Measurements from ENCODE around the gene FAM131A. TPM values are rescaled to one million over a fixed set of nuclear protein-coding genes. Genes with fewer than 3 reads are reported as not detected.

Gene FAM131A
- total and polyA plus RNA-seq, 2 donors (not counting 3 experiments of a cell fraction or from before 2014, with no cell fraction given), result 19.9 to 29.9 TPM

- no peaks in the 10 kb centered on the region for H4K20me1 ChIP-seq (replicated peaks; ENCODE audit: control insufficient read depth, extremely low read depth, insufficient read depth, low read length)
- no peaks in the 10 kb centered on the region for H3K9me1 ChIP-seq (replicated peaks; ENCODE audit: control insufficient read depth, extremely low read depth, insufficient read depth, low read length)
- peaks cover 36 to 46% of the 10 kb centered on the region in 2 experiments for H3K27me3 ChIP-seq (ENCODE audit: control insufficient read depth in 2 of 2, insufficient read depth in 2 of 2, low read length in 2 of 2)
- dilution Hi-C loops (cut with MboI; ENCODE audit: extremely low pct_ligation_motif_present, low sequenced_read_pairs), result no loop called here
- no peaks in the 10 kb centered on the region for H3K9me3 ChIP-seq (replicated peaks; ENCODE audit: control insufficient read depth, insufficient read depth, low read length)
- no peak for TF ChIP-seq CTCF (IDR thresholded peaks at IDR 0.05; ENCODE audit: extremely low read depth in 1 of 2, insufficient read depth in 1 of 2, low read depth in 1 of 2, low read length in 2 of 2)
- TF ChIP-seq POLR2A (IDR thresholded peaks at IDR 0.05; ENCODE audit: low read depth, low read length), result no peak
- no peak for TF ChIP-seq FOS (IDR thresholded peaks at IDR 0.05; ENCODE audit: borderline replicate concordance, insufficient read depth, low read length)
- TF ChIP-seq MAX (IDR thresholded peaks at IDR 0.05; ENCODE audit: insufficient read depth, insufficient read length), result no peak
- TF ChIP-seq GATA2 (IDR thresholded peaks at IDR 0.05; ENCODE audit: insufficient read depth, insufficient read length, low read depth, low read length), result no peak
- ChIA-PET POLR2A (no interaction called here), CTCF (interaction anchor here (1.4 to 3.0 kb wide), 2 partner anchors 11 to 14 kb away, joined by 4 to 21 read pairs; no protein-coding TSS in a partner anchor)
- peaks cover 10% of the 10 kb centered on the region for H3K4me1 ChIP-seq (ENCODE audit: control insufficient read depth, extremely low read depth, insufficient read depth, low read length)
- H3K4me3 ChIP-seq (replicated peaks in 1 of 3; ENCODE audit: insufficient read depth in 1 of 3, low read depth in 1 of 3, low read length in 3 of 3), result no peak overlapping the region
- no peaks in the 10 kb centered on the region for H3K36me3 ChIP-seq (ENCODE audit: control insufficient read depth in 2 of 2, extremely low read depth in 1 of 2, insufficient read depth in 2 of 2, low read length in 2 of 2)
- no peak overlapping the region for H3K4me2 ChIP-seq (ENCODE audit: insufficient read depth, low read length)
- FAIRE-seq (no peak), DNase-seq (ENCODE audit: low read depth, low spot score) (no peak)
- no peak overlapping the region for H2AFZ ChIP-seq (ENCODE audit: low read depth, low read length)
- intact Hi-C loops (cut with micrococcal nuclease), result loop anchor here (5.0 kb wide), 1 partner anchor 360 kb away; no protein-coding TSS in a partner anchor
- BruUV-seq (replicated peaks), result no TSS peak
- H3K79me2 ChIP-seq (ENCODE audit: control insufficient read depth, insufficient read depth, low read length), result no peaks in the 10 kb centered on the region
- no peak overlapping the region for H3K9ac ChIP-seq (replicated peaks; ENCODE audit: extremely low read depth, insufficient read depth, low read length)
- H3K27ac ChIP-seq (ENCODE audit: insufficient read depth, low read depth, low read length), result no peak overlapping the region
Measured at GRCh38 chr3:184382326-184383032, 45.1 kb downstream of the FAM131A start.

All from endothelial cell of umbilical vein (primary cell).